IPS-15b (cell line): ENCODE results near the gene CHKA.

Experiments
- H3K27me3 ChIP-seq: one replicate; pipeline ENCODE4 v1.6.1; 2013; ENCODE audit warnings: low read length; ENCODE audit not compliant: control insufficient read depth, insufficient read depth
- H3K36me3 ChIP-seq: one replicate; pipeline ENCODE4 v1.6.1; 2013; ENCODE audit warnings: low read length; ENCODE audit not compliant: control insufficient read depth, insufficient read depth
- H3K4me1 ChIP-seq: one replicate; pipeline ENCODE4 v1.6.1; 2013; ENCODE audit warnings: mild to moderate bottlenecking, low read length; ENCODE audit not compliant: control insufficient read depth, insufficient read depth
- H3K4me3 ChIP-seq: one replicate; pipeline ENCODE4 v1.5.1; 2013; ENCODE audit warnings: low read depth, low read length
- H3K9ac ChIP-seq: one replicate; pipeline ENCODE4 v1.6.1; 2013; ENCODE audit warnings: low read depth, mild to moderate bottlenecking, low read length
- H3K9me3 ChIP-seq: one replicate; pipeline ENCODE4 v1.6.1; 2013; ENCODE audit warnings: mild to moderate bottlenecking, low read length; ENCODE audit not compliant: control insufficient read depth, insufficient read depth

The CHKA gene

DNA sequence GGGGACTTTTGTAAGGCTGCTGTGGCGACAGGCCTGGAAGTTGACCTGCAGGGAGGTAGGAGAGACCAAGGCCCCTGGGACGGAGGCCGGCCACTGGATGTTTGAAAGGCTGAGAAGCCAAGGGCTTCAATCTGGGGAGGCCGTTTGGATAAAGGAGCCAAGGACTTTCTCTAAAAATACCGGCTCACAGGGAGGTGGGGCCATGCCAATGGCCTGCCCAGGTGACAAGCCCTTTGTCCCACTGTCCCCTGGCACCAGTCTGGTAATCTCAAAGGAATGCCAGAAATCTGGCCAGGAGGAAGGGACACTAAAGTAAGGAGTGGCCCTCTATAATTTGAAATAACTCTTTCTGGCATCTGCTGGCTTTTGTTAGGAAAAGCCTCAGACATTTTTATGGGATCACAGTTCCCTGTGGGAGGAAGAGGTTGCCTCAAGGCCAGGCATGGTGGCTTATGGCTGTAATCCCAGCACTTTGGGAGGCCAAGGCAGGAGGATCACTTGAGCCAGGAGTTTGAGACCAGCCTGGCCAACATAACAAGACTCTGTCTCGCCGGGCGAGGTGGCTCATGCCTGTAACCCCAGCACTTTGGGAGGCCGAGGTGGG is 1.9 kb upstream of the CHKA start:
- H3K27me3 ChIP-seq, result no peaks in the 10 kb centered on the region
- H3K4me3 ChIP-seq, result no peak overlapping the region
- H3K9ac ChIP-seq, result no peak overlapping the region
- H3K4me1 ChIP-seq, result peaks cover 33% of the 10 kb centered on the region
- no peaks in the 10 kb centered on the region for H3K36me3 ChIP-seq
- H3K9me3 ChIP-seq, result no peaks in the 10 kb centered on the region

GRCh38 chr11:68120273-68121066 is 718 bp downstream of the CHKA start:
- peak overlapping the region; percentile 56 for H3K9ac ChIP-seq
- peaks cover 19% of the 10 kb centered on the region for H3K4me1 ChIP-seq

DNA sequence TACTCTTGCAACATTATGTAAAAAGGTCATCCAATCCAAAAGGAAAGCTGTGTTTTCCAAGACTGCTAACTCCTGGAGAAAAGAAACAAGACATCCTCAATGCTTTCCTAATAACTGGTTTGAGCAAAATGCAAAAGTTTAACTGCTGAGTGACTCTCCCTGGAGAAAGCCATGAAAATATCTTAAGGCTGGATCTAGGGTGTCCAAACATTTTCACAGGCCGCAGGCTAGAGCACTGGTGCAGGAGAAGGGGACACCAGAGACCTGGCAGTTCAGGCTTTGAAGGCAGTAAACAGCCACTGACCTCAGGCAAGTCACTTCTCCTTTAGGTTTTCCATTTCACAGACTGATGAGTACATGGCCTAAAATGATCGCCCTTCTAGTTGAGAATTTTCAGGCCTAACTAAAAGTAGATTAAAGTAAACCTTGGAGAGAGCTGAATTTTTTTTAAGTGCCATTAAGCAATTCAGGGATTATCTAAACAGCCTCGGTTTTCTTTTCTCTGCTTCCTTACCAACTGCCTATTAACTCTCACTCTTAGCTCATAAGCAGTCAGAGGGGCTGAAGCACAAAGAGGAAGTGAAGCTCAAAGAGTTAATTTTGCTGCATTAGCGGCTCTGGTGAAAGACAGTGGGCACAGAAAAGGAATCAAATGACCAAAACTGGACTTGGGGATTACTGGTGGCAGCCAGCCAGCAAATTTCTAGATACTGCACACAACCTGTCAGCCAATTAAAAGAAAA is 2.3 kb downstream of the CHKA start:
- H3K4me3 ChIP-seq, result peak overlapping the region; percentile 94
- H3K4me1 ChIP-seq, result peaks cover 12% of the 10 kb centered on the region
- no peaks in the 10 kb centered on the region for H3K27me3 ChIP-seq
- H3K9me3 ChIP-seq, result no peaks in the 10 kb centered on the region
- no peaks in the 10 kb centered on the region for H3K36me3 ChIP-seq
- peak overlapping the region; percentile 1 for H3K9ac ChIP-seq

More at GRCh38 chr11:68120273-68121066, 718 bp downstream of the CHKA start:
- Histone ChIP-seq H3K27me3 (no peaks in the 10 kb centered on the region), H3K36me3 (no peaks in the 10 kb centered on the region), H3K9me3 (no peaks in the 10 kb centered on the region), H3K4me3 (peak overlapping the region; percentile 94)

DNA sequence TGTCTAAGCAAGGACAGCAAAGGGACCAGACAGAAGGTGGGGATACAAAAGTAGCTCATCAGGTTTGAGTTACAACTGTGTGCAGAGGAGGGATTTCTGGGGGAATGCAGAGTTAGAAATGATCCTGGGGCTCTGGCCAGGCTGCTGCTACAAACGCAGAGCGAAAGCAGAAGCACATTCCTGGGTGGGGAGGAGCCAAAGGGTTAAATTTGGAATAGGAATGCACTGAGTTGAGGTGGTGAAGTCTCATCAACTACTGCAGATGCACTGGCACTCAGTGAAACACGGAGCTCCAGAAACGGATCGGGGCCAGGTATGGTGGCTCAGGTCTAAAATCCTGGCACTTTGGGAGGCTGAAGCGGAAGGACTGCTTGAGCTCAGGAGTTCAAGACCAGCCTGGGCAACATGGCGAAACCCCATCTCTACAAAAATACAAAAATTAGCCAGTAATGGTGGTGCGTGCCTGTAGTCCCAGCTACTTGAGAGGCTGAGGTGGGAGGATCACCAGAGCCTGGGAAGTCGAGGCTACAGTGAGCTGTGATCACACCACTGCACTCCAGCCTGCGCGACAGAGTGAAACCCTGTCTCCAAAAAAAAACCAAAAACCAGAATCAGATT is 3.2 kb downstream of the CHKA start:
- Histone ChIP-seq H3K36me3 (no peaks in the 10 kb centered on the region), H3K9ac (no peak overlapping the region), H3K9me3 (no peaks in the 10 kb centered on the region), H3K27me3 (no peaks in the 10 kb centered on the region), H3K4me1 (peaks cover 10% of the 10 kb centered on the region), H3K4me3 (peak overlapping the region; percentile 24)

- H3K36me3 ChIP-seq, result no peaks in the 10 kb centered on the region
- H3K27me3 ChIP-seq, result no peaks in the 10 kb centered on the region
- peaks cover 8% of the 10 kb centered on the region for H3K4me1 ChIP-seq
- no peaks in the 10 kb centered on the region for H3K9me3 ChIP-seq
- peak overlapping the region; percentile 39 for H3K9ac ChIP-seq
- H3K4me3 ChIP-seq, result no peak overlapping the region
Measured at GRCh38 chr11:68116974-68117373, 4.2 kb downstream of the CHKA start.

DNA sequence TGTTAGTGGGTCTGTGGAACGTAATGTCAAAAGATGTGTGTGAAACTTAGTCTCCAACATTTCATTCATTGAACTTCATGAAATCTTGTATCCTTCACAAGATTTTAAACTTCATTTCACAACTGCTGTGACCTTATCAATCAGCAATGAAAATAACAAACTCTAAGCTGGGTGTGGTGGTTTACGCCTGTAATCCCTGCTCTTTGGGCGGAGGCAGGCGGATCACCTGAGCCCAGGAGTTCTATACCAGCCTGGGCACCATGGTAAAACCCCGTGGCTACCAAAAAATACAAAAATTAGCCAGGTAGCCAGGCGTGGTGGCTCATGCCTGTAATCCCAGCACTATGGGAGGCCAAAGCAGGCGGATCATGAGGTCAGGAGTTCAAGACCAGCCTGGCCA is 5.1 kb downstream of the CHKA start:
- Histone ChIP-seq H3K9me3 (no peaks in the 10 kb centered on the region), H3K9ac (no peak overlapping the region), H3K4me3 (no peak overlapping the region), H3K36me3 (no peaks in the 10 kb centered on the region), H3K4me1 (peaks cover 8% of the 10 kb centered on the region), H3K27me3 (no peaks in the 10 kb centered on the region)

GRCh38 chr11:68115285-68115684 is 5.9 kb downstream of the CHKA start:
- no peak overlapping the region for H3K4me3 ChIP-seq
- H3K9me3 ChIP-seq, result no peaks in the 10 kb centered on the region
- no peaks in the 10 kb centered on the region for H3K36me3 ChIP-seq
- peaks cover 8% of the 10 kb centered on the region for H3K4me1 ChIP-seq
- H3K9ac ChIP-seq, result no peak overlapping the region
- H3K27me3 ChIP-seq, result no peaks in the 10 kb centered on the region

GRCh38 chr11:68113986-68114385 is 7.2 kb downstream of the CHKA start:
- Histone ChIP-seq H3K36me3 (no peaks in the 10 kb centered on the region), H3K9me3 (no peaks in the 10 kb centered on the region), H3K27me3 (no peaks in the 10 kb centered on the region), H3K4me3 (no peak overlapping the region), H3K9ac (no peak overlapping the region), H3K4me1 (peaks cover 8% of the 10 kb centered on the region)

DNA sequence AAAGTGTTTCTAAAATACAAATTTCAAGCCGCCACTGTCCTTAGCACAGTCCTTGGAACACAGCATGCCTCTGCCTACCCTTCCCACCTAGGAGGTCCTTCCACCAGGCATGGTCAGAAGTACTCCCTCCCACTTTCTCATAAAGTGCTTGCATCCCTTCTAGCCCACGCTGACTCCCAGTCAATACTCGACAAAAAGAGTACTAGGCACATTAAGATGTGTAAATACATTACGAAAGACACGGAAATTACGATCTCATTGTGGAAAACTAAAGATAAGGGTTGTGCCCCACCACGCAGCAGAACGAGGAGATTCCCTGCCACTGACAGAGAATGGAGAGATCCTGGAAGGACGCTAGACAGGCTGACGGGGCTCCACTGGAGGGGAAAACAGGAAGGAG is 13.5 kb downstream of the CHKA start:
- no peaks in the 10 kb centered on the region for H3K36me3 ChIP-seq
- H3K9ac ChIP-seq, result no peak overlapping the region
- H3K27me3 ChIP-seq, result no peaks in the 10 kb centered on the region
- no peaks in the 10 kb centered on the region for H3K9me3 ChIP-seq
- no peak overlapping the region for H3K4me3 ChIP-seq
- H3K4me1 ChIP-seq, result peaks cover 4% of the 10 kb centered on the region

DNA sequence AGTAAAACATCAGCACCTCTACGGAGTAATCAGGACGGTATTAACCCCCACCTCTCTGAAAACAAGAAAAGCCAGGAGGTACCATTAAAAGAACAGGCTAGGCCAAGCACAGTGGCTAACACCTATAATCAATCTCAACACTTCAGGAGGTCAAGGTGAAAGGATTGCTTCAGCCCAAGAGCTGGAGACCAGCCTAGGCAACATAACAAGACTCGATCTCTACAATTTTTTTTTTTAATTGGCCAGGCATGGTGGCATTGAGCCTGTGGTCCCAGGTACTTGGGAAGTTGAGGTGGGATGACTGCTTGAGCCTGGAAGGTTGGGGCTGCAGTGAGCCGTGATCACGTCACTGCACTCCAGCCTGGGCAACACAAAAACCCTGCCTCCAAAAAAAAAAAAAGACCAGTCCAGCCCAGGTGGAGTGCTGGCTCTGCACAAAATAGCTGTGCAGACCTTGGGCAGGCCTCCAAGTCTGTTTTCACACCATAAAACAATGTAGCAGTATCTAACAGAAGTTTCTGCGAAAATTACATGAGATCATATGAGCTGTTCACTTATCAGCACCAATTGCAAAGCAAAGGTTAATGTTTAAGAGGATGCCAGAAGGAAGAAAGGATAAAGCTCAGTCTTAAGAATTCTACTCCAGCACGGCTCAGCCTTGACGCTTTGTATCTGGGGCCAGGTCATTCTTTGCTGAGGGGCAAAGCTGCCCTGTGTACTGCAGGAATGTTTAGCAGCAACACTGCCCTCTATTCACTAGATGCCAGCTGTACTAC is 14.8 kb downstream of the CHKA start:
- no peaks in the 10 kb centered on the region for H3K27me3 ChIP-seq
- peaks cover 4% of the 10 kb centered on the region for H3K4me1 ChIP-seq
- H3K9ac ChIP-seq, result no peak overlapping the region
- H3K4me3 ChIP-seq, result no peak overlapping the region
- H3K9me3 ChIP-seq, result no peaks in the 10 kb centered on the region
- H3K36me3 ChIP-seq, result no peaks in the 10 kb centered on the region
